GM12801 (cell line): ENCODE data around the gene DAAM2.

Experiments used
- TF ChIP-seq, protein P1 (sequence below): IDR thresholded peaks from one replicate; pipeline ENCODE4 v1.5.1; 2011; ENCODE audit warnings: control low read depth; ENCODE audit not compliant: insufficient read length; ENCODE audit errors: extremely low read depth

The DAAM2 gene

DNA sequence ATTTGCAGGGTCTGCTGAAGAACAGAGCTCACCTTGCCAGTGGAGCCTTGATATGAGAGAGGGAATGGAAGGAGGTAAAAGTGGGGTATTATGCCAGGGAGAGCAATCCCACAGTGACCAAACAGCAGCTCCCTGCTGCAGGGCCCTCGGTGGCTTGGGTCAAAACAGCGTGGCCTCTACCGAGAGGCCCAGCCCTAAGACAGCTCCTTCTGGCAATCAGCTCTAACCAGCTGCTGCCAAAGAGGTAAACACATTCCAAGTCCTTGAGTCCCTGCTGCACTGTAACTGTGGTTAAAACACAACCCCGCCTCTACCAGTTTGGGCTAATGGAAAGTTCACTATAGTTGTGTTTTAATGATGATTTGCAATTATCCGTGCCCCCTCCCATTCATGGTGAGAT is 1.4 kb upstream of the DAAM2 start:
- TF ChIP-seq, protein P1, sequence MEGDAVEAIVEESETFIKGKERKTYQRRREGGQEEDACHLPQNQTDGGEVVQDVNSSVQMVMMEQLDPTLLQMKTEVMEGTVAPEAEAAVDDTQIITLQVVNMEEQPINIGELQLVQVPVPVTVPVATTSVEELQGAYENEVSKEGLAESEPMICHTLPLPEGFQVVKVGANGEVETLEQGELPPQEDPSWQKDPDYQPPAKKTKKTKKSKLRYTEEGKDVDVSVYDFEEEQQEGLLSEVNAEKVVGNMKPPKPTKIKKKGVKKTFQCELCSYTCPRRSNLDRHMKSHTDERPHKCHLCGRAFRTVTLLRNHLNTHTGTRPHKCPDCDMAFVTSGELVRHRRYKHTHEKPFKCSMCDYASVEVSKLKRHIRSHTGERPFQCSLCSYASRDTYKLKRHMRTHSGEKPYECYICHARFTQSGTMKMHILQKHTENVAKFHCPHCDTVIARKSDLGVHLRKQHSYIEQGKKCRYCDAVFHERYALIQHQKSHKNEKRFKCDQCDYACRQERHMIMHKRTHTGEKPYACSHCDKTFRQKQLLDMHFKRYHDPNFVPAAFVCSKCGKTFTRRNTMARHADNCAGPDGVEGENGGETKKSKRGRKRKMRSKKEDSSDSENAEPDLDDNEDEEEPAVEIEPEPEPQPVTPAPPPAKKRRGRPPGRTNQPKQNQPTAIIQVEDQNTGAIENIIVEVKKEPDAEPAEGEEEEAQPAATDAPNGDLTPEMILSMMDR: no peak

DNA sequence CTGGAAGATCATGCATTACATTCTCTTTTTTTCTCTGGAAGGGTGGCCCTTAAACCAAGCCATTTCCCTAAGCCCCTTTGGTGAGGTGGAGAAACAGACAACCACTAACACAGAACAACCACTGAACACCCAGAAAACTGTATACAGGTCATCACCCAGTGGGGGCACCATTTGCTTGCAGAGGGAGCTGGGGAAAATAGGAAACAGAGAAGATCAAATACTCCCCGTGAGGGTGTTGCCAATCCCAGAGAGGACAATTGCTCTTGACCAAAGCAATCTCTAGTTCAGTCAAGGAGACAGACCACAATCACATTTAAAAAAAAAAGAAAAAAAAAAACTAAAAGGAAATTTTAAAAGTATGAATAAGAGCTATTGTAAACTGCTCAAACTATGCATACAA is 865 bp upstream of the DAAM2 start:
- TF ChIP-seq, protein P1: no peak

DNA sequence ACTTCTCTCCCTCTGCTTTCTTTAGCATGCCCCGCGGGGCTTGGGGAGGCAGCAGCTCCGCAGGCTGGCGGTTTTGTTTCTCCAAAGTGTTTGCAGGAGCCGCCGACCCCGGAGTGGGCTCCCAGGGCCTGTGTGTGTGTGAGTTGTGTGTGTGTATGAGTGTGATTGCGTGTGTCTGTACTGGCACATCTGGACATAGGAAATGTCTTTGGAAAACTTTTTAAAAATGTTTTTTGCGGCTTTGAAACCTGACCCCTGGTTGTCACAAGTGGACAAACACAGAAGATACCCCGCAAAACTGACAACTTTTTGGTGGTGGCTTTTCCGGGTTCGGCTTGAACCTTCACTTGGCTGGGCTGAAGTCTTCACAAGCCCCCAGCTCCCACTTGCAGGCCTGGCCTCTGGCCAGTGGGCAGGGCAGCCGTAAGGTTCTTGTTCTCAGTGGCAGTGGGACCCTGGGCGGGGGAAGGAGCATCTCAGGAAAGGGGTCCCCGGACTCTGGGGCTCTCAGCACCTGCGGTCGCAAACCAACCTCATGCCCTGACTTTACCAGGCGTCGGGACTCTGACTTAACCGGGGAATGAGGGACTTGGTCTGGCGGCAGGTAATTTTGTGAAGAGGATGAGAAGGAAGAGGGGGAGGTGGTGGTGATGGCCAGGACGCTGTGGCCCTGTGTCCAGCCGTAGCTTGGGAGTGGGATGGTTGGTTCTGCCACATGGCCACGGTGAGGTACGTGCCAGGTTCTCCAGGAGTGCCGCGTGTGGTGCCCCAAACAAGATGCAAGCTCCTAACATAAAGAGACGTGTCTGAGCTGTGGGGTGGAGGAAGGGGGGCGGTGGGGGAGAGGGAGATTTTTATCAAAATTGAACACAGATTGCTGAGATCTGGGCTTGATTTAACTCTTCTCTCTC is 619 bp downstream of the DAAM2 start:
- TF ChIP-seq, protein P1: no peak

DNA sequence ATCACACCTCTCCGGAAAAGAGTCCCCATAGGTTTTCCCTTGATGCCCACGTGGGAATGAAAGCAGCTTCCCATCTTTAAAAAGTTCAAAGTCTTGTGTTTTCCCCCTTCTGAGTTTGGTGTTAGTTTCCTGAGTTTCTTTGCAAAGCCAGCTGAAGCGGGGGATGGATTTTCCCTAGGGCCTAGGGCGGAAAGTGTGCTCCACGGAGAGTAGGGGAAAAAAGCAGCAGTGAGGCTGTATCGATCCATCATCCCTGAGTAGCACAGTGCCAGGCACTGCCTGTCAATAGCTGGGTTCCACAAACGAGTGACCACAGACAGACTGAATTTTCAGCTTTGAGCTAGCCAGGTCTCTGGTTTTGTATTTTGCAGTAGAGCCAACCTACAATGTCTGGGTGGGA is 1.3 kb downstream of the DAAM2 start:
- TF ChIP-seq, protein P1: no peak

DNA sequence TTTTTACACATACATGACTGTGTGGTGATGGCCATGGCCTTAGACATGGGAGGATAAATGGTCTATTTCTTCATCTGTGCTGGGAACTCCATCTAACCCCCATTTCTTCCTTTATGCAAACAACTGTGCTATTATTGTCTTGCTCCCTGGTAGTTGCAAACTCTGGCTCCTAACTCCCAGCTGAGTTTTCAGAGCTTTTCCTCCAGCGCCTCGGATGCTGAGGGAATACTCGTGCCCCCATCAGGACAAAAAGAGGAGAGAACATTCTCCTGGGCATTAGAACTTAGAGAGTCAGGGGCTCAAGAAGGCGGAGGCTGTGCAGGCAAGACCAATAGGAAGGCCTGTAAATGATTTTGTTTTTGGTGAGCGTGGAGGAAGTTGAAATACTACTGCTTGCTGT is 2.1 kb downstream of the DAAM2 start:
- TF ChIP-seq, protein P1: no peak

DNA sequence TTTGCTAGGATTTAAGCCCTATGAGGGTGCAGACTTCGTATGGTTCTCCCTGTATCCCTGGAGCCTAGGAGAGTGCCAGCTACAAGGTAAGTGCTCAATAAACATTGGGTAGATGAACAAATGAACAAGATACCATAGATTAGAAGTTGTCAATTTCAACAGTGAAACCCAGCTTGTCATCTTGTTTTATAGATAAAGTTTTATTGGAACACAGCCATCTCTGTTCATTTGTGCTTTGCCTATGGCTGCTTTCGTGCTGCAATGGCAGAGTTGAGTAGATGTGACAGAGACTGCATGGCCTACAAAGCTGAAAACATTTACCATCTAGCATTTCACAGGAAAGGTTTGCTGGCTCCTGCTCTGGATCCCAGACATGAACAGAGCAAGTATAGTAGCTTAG is 5.6 kb downstream of the DAAM2 start:
- TF ChIP-seq, protein P1: no peak

DNA sequence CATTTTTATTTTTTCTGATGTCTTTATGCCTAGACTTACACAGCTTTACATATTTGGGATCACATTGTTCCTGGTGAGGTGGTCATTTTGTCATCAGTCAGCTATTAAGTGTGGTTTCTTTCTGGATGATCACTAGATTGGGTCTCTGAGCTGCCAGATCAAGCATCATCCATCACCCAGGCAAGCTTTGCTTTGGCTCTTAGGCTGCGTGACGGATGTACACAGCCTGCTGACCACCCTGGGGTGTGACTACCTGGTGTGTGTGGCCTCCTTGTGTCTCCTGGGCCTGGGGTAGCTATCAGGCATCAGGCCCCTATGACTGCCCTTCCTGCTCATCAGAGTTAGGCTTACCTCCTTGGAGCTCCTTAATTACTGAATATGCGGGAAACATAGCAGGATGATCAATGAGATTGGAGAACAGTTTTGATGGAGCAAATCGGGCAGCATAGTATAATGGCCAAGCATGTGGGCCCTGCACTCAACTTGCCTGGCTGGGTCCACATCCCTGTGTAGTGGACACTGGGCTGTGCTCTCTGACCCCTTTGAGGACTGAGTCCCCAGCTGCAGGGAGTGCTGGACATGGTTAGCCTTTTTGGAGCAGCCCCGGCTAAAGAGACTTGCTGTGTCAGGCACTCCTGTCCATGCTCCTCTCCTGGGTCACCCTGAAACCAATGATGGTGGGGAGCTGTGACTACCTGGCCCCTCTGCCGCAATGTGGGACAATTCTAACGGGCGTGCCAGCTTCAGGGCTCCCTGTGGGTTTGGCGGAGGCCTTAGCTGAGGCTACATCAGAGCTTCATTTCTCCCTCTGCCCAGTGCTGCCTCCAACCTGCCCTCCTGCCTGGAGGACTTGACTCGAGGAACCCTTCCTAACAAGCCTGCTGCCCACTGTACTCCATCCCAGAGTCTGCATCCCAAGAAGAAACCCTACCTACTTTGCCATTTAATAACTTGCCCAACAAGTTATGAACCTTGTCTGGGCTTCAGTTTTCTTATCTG is 8.2 kb downstream of the DAAM2 start:
- TF ChIP-seq, protein P1: no peak
